ENCODE data around the gene WDR5B. TPM values are rescaled to one million over a fixed set of nuclear protein-coding genes. Genes with fewer than 3 reads are reported as not detected.
A peak's percentile ranks its signal among the peaks of the same experiment; 100 is the strongest.

Gene WDR5B
- total and polyA plus RNA-seq, 2 donors (not counting 3 experiments of a cell fraction or from before 2014, with no cell fraction given), result 1.8 to 3.7 TPM

GRCh38 chr3:122406198-122406597 is 9.7 kb downstream of the WDR5B start:
- TF ChIP-seq EZH2 (IDR thresholded peaks at IDR 0.05; ENCODE audit: borderline replicate concordance, low read depth, low read length, severe bottlenecking) (no peak), FOS (IDR thresholded peaks at IDR 0.05; ENCODE audit: borderline replicate concordance, insufficient read depth, low read length) (no peak), MYC (IDR thresholded peaks at IDR 0.05; ENCODE audit: low read depth, low read length) (no peak), MAX (IDR thresholded peaks at IDR 0.05; ENCODE audit: insufficient read depth, insufficient read length) (no peak), POLR2AphosphoS5 (IDR thresholded peaks at IDR 0.05; ENCODE audit: insufficient read depth, low read depth, low read length) (no peak)
- no peak overlapping the region for H2AFZ ChIP-seq (ENCODE audit: low read depth, low read length)
- H3K9ac ChIP-seq (replicated peaks; ENCODE audit: extremely low read depth, insufficient read depth, low read length), result no peak overlapping the region
- no peaks in the 10 kb centered on the region for H3K79me2 ChIP-seq (ENCODE audit: control insufficient read depth, insufficient read depth, low read length)
- intact Hi-C loops (cut with micrococcal nuclease), result no loop called here
- no peak overlapping the region for H3K4me2 ChIP-seq (ENCODE audit: insufficient read depth, low read length)
- dilution Hi-C loops (cut with MboI; ENCODE audit: extremely low pct_ligation_motif_present, low sequenced_read_pairs), result no loop called here
- H3K9me1 ChIP-seq (replicated peaks; ENCODE audit: control insufficient read depth, extremely low read depth, insufficient read depth, low read length), result no peaks in the 10 kb centered on the region
- POLR2A ChIA-PET, result no interaction called here
- H3K4me1 ChIP-seq (ENCODE audit: control insufficient read depth, extremely low read depth, insufficient read depth, low read length), result no peaks in the 10 kb centered on the region
- no peak overlapping the region for H3K4me3 ChIP-seq (replicated peaks in 1 of 3; ENCODE audit: insufficient read depth in 1 of 3, low read depth in 1 of 3, low read length in 3 of 3)
- H4K20me1 ChIP-seq (replicated peaks; ENCODE audit: control insufficient read depth, extremely low read depth, insufficient read depth, low read length), result no peaks in the 10 kb centered on the region
- H3K36me3 ChIP-seq (ENCODE audit: control insufficient read depth in 2 of 2, extremely low read depth in 1 of 2, insufficient read depth in 2 of 2, low read length in 2 of 2), result no peaks in the 10 kb centered on the region
- CTCF ChIA-PET, result no interaction called here
- no peaks in the 10 kb centered on the region for H3K27me3 ChIP-seq (ENCODE audit: control insufficient read depth in 2 of 2, insufficient read depth in 2 of 2, low read length in 2 of 2)
- no peaks in the 10 kb centered on the region for H3K9me3 ChIP-seq (replicated peaks; ENCODE audit: control insufficient read depth, insufficient read depth, low read length)
- FAIRE-seq (no peak), DNase-seq (ENCODE audit: low read depth, low spot score) (no peak)
- no peak overlapping the region for H3K27ac ChIP-seq (ENCODE audit: insufficient read depth, low read depth, low read length)
- BruUV-seq (replicated peaks), result no TSS peak

GRCh38 chr3:122405015-122405414 is 10.8 kb downstream of the WDR5B start:
- no peak overlapping the region for H3K27ac ChIP-seq (ENCODE audit: insufficient read depth, low read depth, low read length)
- H3K4me1 ChIP-seq (ENCODE audit: control insufficient read depth, extremely low read depth, insufficient read depth, low read length), result no peaks in the 10 kb centered on the region
- H3K4me3 ChIP-seq (replicated peaks in 1 of 3; ENCODE audit: insufficient read depth in 1 of 3, low read depth in 1 of 3, low read length in 3 of 3), result no peak overlapping the region
- DNase-seq (ENCODE audit: low read depth, low spot score) (no peak), FAIRE-seq (peak; percentile 18)
- dilution Hi-C loops (cut with MboI; ENCODE audit: extremely low pct_ligation_motif_present, low sequenced_read_pairs), result no loop called here
- H2AFZ ChIP-seq (ENCODE audit: low read depth, low read length), result no peak overlapping the region
- H3K36me3 ChIP-seq (ENCODE audit: control insufficient read depth in 2 of 2, extremely low read depth in 1 of 2, insufficient read depth in 2 of 2, low read length in 2 of 2), result no peaks in the 10 kb centered on the region
- TF ChIP-seq CTCF (IDR thresholded peaks at IDR 0.05; ENCODE audit: extremely low read depth in 1 of 2, insufficient read depth in 1 of 2, low read depth in 1 of 2, low read length in 2 of 2) (no peak), FOS (IDR thresholded peaks at IDR 0.05; ENCODE audit: borderline replicate concordance, insufficient read depth, low read length) (no peak), GATA2 (IDR thresholded peaks at IDR 0.05; ENCODE audit: insufficient read depth, insufficient read length, low read depth, low read length) (no peak), POLR2AphosphoS5 (IDR thresholded peaks at IDR 0.05; ENCODE audit: insufficient read depth, low read depth, low read length) (no peak), POLR2A (IDR thresholded peaks at IDR 0.05; ENCODE audit: low read depth, low read length) (no peak), JUN (IDR thresholded peaks at IDR 0.05; ENCODE audit: borderline replicate concordance, insufficient read depth, insufficient read length, low read depth) (no peak), MAX (IDR thresholded peaks at IDR 0.05; ENCODE audit: insufficient read depth, insufficient read length) (no peak), MYC (IDR thresholded peaks at IDR 0.05; ENCODE audit: low read depth, low read length) (no peak), EZH2 (IDR thresholded peaks at IDR 0.05; ENCODE audit: borderline replicate concordance, low read depth, low read length, severe bottlenecking) (no peak)
- intact Hi-C loops (cut with micrococcal nuclease), result no loop called here
- POLR2A ChIA-PET, result no interaction called here
- no TSS peak for BruUV-seq (replicated peaks)
- H3K4me2 ChIP-seq (ENCODE audit: insufficient read depth, low read length), result no peak overlapping the region
- H3K79me2 ChIP-seq (ENCODE audit: control insufficient read depth, insufficient read depth, low read length), result no peaks in the 10 kb centered on the region
- no peaks in the 10 kb centered on the region for H4K20me1 ChIP-seq (replicated peaks; ENCODE audit: control insufficient read depth, extremely low read depth, insufficient read depth, low read length)
- H3K9me1 ChIP-seq (replicated peaks; ENCODE audit: control insufficient read depth, extremely low read depth, insufficient read depth, low read length), result no peaks in the 10 kb centered on the region
- H3K9me3 ChIP-seq (replicated peaks; ENCODE audit: control insufficient read depth, insufficient read depth, low read length), result no peaks in the 10 kb centered on the region
- CTCF ChIA-PET, result interaction anchor here (1.2 kb wide), 1 partner anchor 12 kb away, joined by 9 read pairs; no protein-coding TSS in a partner anchor
- H3K27me3 ChIP-seq (ENCODE audit: control insufficient read depth in 2 of 2, insufficient read depth in 2 of 2, low read length in 2 of 2), result no peaks in the 10 kb centered on the region
- H3K9ac ChIP-seq (replicated peaks; ENCODE audit: extremely low read depth, insufficient read depth, low read length), result no peak overlapping the region

Data from endothelial cell of umbilical vein (primary cell).